ENCODE results near the gene CPEB3.

DNA sequence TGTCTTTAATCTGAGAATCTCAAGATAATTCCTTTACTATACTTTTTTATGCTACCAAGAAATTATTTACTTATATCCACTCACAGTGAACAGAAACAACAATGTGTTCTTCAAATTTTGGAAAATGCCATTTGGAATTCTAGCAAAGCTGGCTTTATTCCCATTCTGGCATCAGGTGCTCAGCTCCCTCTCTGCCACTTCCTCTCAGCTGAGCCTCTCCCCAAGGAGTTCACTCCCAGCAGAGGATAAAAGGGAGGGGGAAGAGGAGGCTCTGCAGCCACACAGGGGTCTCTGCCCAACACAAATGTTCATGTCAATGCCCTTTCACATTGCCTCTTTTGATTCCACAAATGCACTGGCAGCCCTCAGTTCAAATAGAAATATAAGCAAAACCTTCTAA, 116.9 kb downstream of the CPEB3 start:
- no peak for TF ChIP-seq CTCF (IDR thresholded peaks at IDR 0.05; ENCODE audit: extremely low read depth in 1 of 2, insufficient read depth in 1 of 2, low read depth in 1 of 2, low read length in 2 of 2)
- no peak for TF ChIP-seq POLR2A (IDR thresholded peaks at IDR 0.05; ENCODE audit: low read depth, low read length)
- TF ChIP-seq, protein P1, sequence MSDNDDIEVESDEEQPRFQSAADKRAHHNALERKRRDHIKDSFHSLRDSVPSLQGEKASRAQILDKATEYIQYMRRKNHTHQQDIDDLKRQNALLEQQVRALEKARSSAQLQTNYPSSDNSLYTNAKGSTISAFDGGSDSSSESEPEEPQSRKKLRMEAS (IDR thresholded peaks at IDR 0.05; ENCODE audit: insufficient read depth, insufficient read length): no peak
- TF ChIP-seq FOS (IDR thresholded peaks at IDR 0.05; ENCODE audit: borderline replicate concordance, insufficient read depth, low read length): no peak
- no peak for TF ChIP-seq MYC (IDR thresholded peaks at IDR 0.05; ENCODE audit: low read depth, low read length)
- no peak for TF ChIP-seq EZH2 (IDR thresholded peaks at IDR 0.05; ENCODE audit: borderline replicate concordance, low read depth, low read length, severe bottlenecking)
- no peak for TF ChIP-seq POLR2AphosphoS5 (IDR thresholded peaks at IDR 0.05; ENCODE audit: insufficient read depth, low read depth, low read length)
- TF ChIP-seq GATA2 (IDR thresholded peaks at IDR 0.05; ENCODE audit: insufficient read depth, insufficient read length, low read depth, low read length): no peak
- no peak for TF ChIP-seq JUN (IDR thresholded peaks at IDR 0.05; ENCODE audit: borderline replicate concordance, insufficient read depth, insufficient read length, low read depth)

All from endothelial cell of umbilical vein (primary cell).